Skeletal muscle satellite cell (primary cell): ENCODE results near the gene NUP35.

Experiments
- H3K27me3 ChIP-seq: 2 replicates; pipeline ENCODE4 v1.7.0; 2013; ENCODE audit warnings: low read length; ENCODE audit not compliant: control insufficient read depth, insufficient read depth
- H3K36me3 ChIP-seq: 2 replicates; pipeline ENCODE4 v1.7.0; 2013; ENCODE audit warnings: mild to moderate bottlenecking, control low read depth, low read length; ENCODE audit not compliant: insufficient read depth
- H3K4me1 ChIP-seq: 2 replicates; pipeline ENCODE4 v1.7.0; 2013; ENCODE audit warnings: low read length; ENCODE audit not compliant: control insufficient read depth, insufficient read depth
- H3K4me2 ChIP-seq: 2 replicates; pipeline ENCODE4 v1.7.0; 2013; ENCODE audit warnings: mild to moderate bottlenecking, low read length
- H3K4me3 ChIP-seq: 2 replicates; pipeline ENCODE4 v1.7.0; 2013; ENCODE audit warnings: low read length
- H3K9ac ChIP-seq: 2 replicates; pipeline ENCODE4 v1.7.0; 2013; ENCODE audit warnings: mild to moderate bottlenecking, low read depth, low read length, moderate library complexity
- H3K9me3 ChIP-seq: replicated peaks from 2 replicates; pipeline ENCODE4 v1.7.0; 2013; ENCODE audit warnings: mild to moderate bottlenecking, control low read depth, low read length

Gene NUP35

DNA sequence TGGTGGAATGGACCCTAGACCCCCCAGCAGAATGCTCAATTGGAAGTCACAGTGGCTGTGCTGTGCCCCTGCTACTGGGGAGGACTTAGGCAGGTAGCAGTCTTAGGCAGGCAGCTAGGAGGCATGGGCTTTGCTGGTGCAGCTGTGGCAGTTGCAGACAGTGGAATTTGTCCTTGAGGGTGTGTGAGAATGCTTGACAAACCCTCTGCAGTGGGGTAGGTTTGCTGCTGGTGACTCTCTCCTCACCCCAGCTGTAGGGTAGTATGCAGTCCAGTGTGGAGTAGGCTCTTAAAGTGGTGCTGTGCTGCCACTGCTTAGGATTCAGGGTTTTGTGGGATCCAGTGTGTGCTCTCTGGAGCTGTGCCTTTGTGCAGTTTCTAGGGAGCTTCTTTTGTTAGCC lies 61.3 kb downstream of the NUP35 start:
- H3K4me3 ChIP-seq, result no peak overlapping the region
- no peak overlapping the region for H3K4me2 ChIP-seq
- no peaks in the 10 kb centered on the region for H3K27me3 ChIP-seq
- H3K36me3 ChIP-seq, result peaks cover 26% of the 10 kb centered on the region
- H3K9ac ChIP-seq, result no peak overlapping the region
- peaks cover 7% of the 10 kb centered on the region for H3K9me3 ChIP-seq
- H3K4me1 ChIP-seq, result no peaks in the 10 kb centered on the region

DNA sequence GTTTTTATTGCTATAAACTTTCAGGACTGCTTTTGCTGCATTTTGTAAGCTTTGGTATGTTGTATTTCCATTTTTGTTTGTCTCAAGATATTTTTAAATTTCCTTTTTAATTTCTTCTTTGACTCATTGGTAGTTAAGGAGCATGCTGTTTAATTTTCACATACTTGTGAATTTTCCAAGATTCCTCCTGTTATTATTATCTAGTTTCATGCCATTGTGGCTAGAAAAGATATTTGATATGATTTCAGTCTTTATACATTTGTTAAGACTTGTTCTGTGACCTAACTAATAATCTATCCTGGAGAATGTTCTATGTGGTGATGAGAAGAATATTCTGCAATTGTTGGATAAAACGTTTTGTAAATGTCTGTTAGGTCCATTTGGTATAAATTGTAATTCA lies 62.1 kb downstream of the NUP35 start:
- H3K27me3 ChIP-seq, result no peaks in the 10 kb centered on the region
- peaks cover 28% of the 10 kb centered on the region for H3K36me3 ChIP-seq
- no peak overlapping the region for H3K4me3 ChIP-seq
- H3K9me3 ChIP-seq, result peaks cover 7% of the 10 kb centered on the region
- no peak overlapping the region for H3K9ac ChIP-seq
- H3K4me1 ChIP-seq, result no peaks in the 10 kb centered on the region
- H3K4me2 ChIP-seq, result no peak overlapping the region

DNA sequence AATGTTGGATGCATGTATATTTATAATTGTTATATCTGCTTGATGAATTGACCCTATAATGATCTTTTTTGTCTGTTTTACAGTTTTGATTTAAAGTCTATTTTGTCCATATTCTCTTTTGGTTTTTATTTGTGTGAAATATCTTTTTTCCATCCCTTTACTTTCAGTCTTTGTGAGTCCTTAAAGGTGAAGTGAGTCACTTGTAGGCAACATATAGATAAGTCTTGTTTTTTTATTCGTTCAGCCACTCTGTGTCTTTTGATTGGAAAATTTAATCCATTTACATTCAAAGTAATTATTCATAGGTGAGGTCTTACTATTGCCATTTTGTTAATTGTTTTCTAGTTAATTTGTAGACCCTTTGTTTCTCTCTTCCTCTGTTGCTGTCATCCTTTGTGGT lies 62.5 kb downstream of the NUP35 start:
- Histone ChIP-seq H3K4me3 (no peak overlapping the region), H3K4me1 (no peaks in the 10 kb centered on the region), H3K4me2 (no peak overlapping the region), H3K27me3 (no peaks in the 10 kb centered on the region), H3K9me3 (peaks cover 7% of the 10 kb centered on the region), H3K9ac (no peak overlapping the region), H3K36me3 (peaks cover 31% of the 10 kb centered on the region)

DNA sequence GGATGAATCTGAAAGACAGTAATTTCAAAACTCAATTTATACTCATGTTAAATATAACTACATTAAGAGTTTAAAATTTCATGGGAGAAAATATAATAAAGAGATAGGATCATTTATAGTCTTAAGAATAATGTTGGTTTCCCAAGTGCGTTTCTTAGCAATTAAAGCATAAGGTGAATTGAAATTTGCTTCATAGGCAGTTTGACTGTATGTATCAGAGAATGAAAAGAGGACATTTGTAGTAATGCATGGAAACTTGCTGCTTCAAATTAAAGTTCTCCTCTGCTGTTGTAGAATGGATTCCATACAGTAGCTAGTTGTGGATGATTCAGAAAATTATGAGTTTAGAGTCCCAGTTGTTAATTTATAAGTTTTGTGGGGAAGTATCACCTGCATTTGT lies 68.1 kb downstream of the NUP35 start:
- Histone ChIP-seq H3K27me3 (no peaks in the 10 kb centered on the region), H3K9ac (no peak overlapping the region), H3K9me3 (no peaks in the 10 kb centered on the region), H3K4me1 (no peaks in the 10 kb centered on the region), H3K36me3 (peaks cover 7% of the 10 kb centered on the region), H3K4me3 (no peak overlapping the region), H3K4me2 (no peak overlapping the region)

DNA sequence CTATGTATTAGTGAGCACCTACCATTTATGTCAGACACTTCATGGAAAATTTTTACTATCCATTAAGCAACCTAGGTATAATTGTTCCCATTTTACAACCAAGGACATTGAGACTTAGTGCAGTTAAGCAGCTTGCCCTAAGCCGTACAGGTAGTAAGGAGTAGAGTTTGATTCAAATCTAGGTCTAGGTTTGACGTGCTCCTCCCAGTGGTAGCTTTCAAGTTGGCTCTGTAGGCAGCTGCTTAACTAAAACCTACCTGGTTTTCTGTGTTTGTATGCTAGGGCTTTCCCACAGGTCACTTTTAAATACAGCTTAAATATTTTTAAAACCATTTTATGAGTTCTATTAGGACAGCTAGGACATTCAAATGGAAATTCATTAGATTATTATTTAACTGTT lies 69.7 kb downstream of the NUP35 start:
- H3K4me1 ChIP-seq, result no peaks in the 10 kb centered on the region
- no peaks in the 10 kb centered on the region for H3K27me3 ChIP-seq
- H3K9ac ChIP-seq, result no peak overlapping the region
- H3K4me2 ChIP-seq, result no peak overlapping the region
- H3K9me3 ChIP-seq, result no peaks in the 10 kb centered on the region
- peaks cover 6% of the 10 kb centered on the region for H3K36me3 ChIP-seq
- no peak overlapping the region for H3K4me3 ChIP-seq

DNA sequence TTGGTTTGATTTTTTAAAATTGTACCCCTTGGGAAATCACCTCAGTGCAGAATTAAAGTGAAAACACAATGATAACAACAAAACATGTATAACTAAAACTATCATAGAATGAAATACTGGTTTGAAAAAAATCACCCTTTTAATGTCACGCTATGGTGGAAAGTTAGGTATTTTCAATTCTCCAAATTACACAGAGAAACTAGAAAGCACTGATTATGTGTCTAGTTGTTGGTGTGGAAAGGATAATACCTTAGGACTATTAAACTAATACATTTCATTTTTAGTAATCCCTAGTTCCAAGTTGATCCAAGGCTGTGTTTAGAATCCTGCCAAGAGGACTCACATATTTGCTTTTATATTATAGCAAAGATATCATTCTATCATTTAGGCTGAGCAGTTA lies 71.2 kb downstream of the NUP35 start:
- H3K4me3 ChIP-seq, result no peak overlapping the region
- no peak overlapping the region for H3K4me2 ChIP-seq
- H3K4me1 ChIP-seq, result no peaks in the 10 kb centered on the region
- H3K36me3 ChIP-seq, result peaks cover 6% of the 10 kb centered on the region
- H3K27me3 ChIP-seq, result no peaks in the 10 kb centered on the region
- H3K9me3 ChIP-seq, result no peaks in the 10 kb centered on the region
- H3K9ac ChIP-seq, result no peak overlapping the region

DNA sequence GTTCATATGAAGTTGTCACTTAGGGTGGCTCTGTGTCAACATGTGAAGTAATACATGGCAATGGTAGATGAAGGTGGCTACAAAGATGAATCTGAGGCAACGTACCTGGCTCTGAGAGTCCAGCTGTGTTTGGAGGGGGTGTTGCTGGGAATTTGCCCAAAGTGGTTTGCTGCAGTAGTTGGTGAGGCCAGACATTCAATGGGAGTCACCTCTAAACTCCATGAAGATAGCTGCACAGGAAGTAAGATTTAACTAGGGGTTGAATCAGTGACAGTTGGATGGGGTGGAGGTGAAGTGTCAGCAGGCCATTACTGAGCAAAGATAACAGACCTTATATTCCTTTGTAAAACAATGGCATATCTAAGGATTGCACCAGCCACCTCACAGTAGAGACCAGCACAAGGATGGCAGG lies 71.8 kb downstream of the NUP35 start:
- Histone ChIP-seq H3K9ac (no peak overlapping the region), H3K9me3 (no peaks in the 10 kb centered on the region), H3K4me1 (no peaks in the 10 kb centered on the region), H3K27me3 (no peaks in the 10 kb centered on the region), H3K4me2 (no peak overlapping the region), H3K4me3 (no peak overlapping the region), H3K36me3 (peaks cover 6% of the 10 kb centered on the region)

DNA sequence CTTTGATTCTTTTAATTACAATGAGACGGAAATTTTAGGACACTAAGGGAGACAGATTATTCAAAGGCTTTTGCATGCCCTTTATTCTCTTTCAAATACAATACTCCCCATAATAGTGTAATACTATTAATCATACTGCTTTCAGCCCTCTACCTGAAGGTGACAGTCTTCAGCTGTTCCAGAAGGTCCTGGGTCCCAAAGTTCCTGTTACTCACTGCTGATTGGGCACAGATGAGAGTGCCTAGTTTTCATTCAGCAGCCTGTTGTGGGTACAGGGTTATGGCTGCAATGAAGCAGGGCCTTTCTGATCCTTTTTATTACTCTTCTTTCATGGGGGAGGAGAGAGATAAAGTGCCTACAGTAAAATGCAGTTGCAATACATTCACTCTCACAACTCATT lies 80.2 kb downstream of the NUP35 start:
- no peaks in the 10 kb centered on the region for H3K9me3 ChIP-seq
- peaks cover 4% of the 10 kb centered on the region for H3K4me1 ChIP-seq
- no peak overlapping the region for H3K9ac ChIP-seq
- no peaks in the 10 kb centered on the region for H3K36me3 ChIP-seq
- no peak overlapping the region for H3K4me2 ChIP-seq
- H3K4me3 ChIP-seq, result no peak overlapping the region
- no peaks in the 10 kb centered on the region for H3K27me3 ChIP-seq

DNA sequence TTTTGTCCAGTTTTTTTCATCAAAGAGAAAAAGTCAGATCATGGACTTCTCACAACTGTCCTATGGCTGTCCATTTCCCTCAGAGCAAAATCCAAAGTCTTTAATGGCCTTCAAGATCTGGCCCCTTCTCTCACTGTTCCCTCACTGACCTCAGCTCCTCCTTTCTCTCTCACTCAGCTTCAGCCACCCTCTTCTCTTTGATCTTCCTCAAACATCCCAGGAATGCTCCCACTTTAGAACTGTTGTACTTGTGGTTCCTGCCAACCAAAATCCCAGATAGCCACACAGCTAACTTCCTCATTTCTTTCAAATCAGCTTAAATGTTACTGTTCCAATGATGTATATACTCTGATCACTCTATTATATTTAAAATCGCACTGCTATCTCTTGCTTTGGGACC lies 82.9 kb downstream of the NUP35 start:
- peaks cover 4% of the 10 kb centered on the region for H3K4me1 ChIP-seq
- no peaks in the 10 kb centered on the region for H3K27me3 ChIP-seq
- H3K4me3 ChIP-seq, result no peak overlapping the region
- H3K9ac ChIP-seq, result no peak overlapping the region
- H3K9me3 ChIP-seq, result no peaks in the 10 kb centered on the region
- H3K4me2 ChIP-seq, result no peak overlapping the region
- H3K36me3 ChIP-seq, result no peaks in the 10 kb centered on the region

DNA sequence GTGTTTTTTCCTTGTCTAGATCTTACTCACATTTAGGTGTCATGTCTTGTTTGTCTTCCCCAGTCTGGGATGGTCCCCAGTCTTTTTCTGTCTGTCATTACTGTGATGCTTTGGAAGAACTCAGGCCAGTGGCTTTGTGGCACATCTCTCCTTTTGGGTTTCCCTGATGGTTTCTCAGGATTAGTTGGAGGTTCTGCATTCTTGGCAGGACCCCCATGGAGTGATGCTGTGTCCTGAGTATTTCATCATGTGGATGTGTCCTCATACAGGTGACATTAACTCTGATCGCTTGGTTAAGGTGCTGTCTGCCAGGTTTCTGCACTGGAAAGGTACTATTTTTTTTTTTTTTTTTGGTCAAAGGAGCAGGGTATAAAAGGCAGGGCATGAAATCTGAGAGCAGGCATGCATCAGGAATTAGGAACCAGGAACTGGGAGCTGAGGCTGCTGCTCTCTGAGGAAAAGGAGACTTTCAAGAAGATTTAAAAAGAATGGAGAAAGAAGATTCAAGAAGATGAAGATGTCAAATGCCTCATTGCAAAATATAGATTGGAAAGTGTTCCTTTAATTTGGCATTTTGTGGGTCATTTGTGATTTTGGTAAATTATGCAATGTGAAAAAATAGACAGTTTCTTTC lies 85.3 kb downstream of the NUP35 start:
- H3K4me1 ChIP-seq, result peaks cover 4% of the 10 kb centered on the region
- H3K4me3 ChIP-seq, result no peak overlapping the region
- no peaks in the 10 kb centered on the region for H3K9me3 ChIP-seq
- no peaks in the 10 kb centered on the region for H3K36me3 ChIP-seq
- no peak overlapping the region for H3K9ac ChIP-seq
- no peak overlapping the region for H3K4me2 ChIP-seq
- no peaks in the 10 kb centered on the region for H3K27me3 ChIP-seq
